OCI-LY1 (cell line): ENCODE results near the gene OASL.

Experiments
- CTCF ChIP-seq: fragments of 200-600 bp; sonication (generic), shearing (Covaris generic); IDR thresholded peaks from 2 replicates; pipeline ENCODE4 v1.5.1; 2017; ENCODE audit warnings: mild to moderate bottlenecking, antibody characterized with exemption, low read length, moderate library complexity, mixed read lengths
- EZH2 ChIP-seq: fragments of 200-600 bp; sonication (generic), shearing (Covaris generic); IDR thresholded peaks from 2 replicates; pipeline ENCODE4 v1.8.0; 2017; ENCODE audit warnings: borderline replicate concordance, mixed run types, mild to moderate bottlenecking, antibody characterized with exemption, low read length, moderate library complexity, mixed read lengths

- no peak for TF ChIP-seq EZH2
- TF ChIP-seq CTCF: no peak
Measured at GRCh38 chr12:121064116-121064515, 25.1 kb upstream of the OASL start.
